ENCODE data around the gene BRINP2. TPM values are rescaled to one million over a fixed set of nuclear protein-coding genes. Genes with fewer than 3 reads are reported as not detected.

BRINP2 gene
- total RNA-seq, 2 experiments from 2014 or later: not detected

DNA sequence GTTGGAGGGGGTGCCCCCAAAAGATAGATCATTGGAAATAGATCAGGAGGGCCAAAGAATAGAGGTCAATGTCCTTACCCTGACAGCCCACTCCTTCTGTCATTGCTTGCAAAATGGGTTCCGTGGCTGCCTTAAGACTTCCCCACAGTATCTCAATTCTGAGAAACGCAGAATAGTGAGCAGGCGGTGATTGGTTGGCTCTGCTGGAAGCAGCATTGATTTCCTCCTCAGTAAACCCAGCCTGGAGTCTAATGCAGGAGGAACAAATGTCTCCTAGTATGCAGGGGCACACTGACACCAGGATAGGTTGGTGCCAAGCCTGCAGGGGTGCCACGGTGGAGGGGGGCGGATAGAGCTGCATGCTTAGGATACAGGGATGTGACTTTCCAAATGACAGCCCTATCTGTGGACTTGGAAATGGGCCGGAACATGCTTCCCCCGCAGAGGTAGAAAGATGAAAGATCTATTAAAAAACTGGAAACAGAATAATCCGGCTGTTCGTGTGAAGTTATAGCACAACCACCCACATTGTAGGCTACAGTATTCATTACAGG is 76.9 kb downstream of the BRINP2 start:
- H3K4me3 Mint-ChIP-seq: no peak overlapping the region
- no peaks in the 10 kb centered on the region for H3K27me3 Mint-ChIP-seq
- no peak overlapping the region for H3K27ac Mint-ChIP-seq
- no peaks in the 10 kb centered on the region for H3K9me3 Mint-ChIP-seq
- ChIA-PET CTCF (no interaction called here), POLR2A (no interaction called here)
- no peak for DNase-seq
- no peaks in the 10 kb centered on the region for H3K4me1 Mint-ChIP-seq
- H3K36me3 Mint-ChIP-seq (ENCODE audit: low read depth): no peaks in the 10 kb centered on the region

DNA sequence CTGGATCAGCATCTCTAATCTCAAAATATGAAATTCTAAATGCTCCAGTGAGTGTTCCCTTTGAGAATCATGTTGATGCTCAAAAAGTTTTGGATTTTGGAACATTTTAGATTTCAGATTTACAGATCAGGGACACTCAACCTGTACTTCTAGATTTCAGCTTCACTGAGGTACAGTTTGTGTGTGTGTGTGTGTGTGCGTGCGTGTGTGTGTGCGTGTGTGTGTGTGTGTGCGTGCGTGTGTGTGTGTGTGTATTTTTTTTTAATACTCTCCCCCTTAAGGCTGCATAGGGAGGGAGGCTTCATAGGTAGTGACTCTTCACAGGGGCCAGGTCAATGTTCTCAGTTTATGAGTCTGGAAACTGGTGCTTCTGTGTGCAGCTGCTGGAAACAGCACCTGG is 77.5 kb downstream of the BRINP2 start:
- no peak overlapping the region for H3K27ac Mint-ChIP-seq
- no peaks in the 10 kb centered on the region for H3K36me3 Mint-ChIP-seq (ENCODE audit: low read depth)
- no peak for DNase-seq
- H3K9me3 Mint-ChIP-seq: no peaks in the 10 kb centered on the region
- ChIA-PET CTCF (no interaction called here), POLR2A (no interaction called here)
- H3K4me3 Mint-ChIP-seq: no peak overlapping the region
- H3K4me1 Mint-ChIP-seq: no peaks in the 10 kb centered on the region
- no peaks in the 10 kb centered on the region for H3K27me3 Mint-ChIP-seq

DNA sequence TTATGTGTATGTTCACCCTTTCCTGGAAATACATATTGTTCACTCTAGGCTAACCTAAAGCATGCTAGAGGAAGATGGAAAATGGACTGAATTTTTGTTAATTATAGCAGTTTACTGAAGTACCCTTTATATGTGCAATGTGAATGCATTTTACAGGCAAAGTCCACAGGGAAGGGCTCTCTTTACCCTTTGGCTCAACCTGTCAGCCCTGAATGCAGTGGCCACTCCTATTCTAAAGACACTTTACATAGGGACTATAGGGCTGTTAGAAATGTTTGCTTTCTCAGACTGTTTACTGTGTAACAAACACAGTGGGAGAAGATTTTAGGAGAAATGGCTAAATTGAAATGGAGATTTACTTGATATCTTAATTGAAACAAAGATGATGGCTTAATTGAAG is 78.5 kb downstream of the BRINP2 start:
- H3K9me3 Mint-ChIP-seq: no peaks in the 10 kb centered on the region
- no peak overlapping the region for H3K4me3 Mint-ChIP-seq
- no peaks in the 10 kb centered on the region for H3K4me1 Mint-ChIP-seq
- DNase-seq: no peak
- ChIA-PET POLR2A (no interaction called here), CTCF (no interaction called here)
- no peak overlapping the region for H3K27ac Mint-ChIP-seq
- H3K27me3 Mint-ChIP-seq: no peaks in the 10 kb centered on the region
- no peaks in the 10 kb centered on the region for H3K36me3 Mint-ChIP-seq (ENCODE audit: low read depth)

DNA sequence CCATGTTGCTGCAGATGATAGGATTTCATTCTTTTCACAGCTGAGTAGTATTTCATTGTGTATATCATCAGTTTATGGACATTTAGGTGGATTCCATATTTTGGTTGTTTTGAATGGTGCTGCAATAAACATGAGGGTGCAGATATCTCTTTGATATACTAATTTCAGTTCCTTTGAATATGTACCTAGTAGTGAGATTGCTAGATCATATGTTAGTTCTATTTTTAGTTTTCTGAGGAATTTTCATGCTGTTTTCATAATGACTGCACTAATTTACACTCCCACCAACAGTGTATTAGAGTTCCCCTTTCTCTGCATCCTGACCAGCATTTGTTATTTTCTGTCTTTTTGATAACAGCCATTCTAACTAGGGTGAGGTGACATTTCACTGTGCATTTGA is 82.1 kb downstream of the BRINP2 start:
- ChIA-PET POLR2A (no interaction called here), CTCF (no interaction called here)
- H3K9me3 Mint-ChIP-seq: no peaks in the 10 kb centered on the region

DNA sequence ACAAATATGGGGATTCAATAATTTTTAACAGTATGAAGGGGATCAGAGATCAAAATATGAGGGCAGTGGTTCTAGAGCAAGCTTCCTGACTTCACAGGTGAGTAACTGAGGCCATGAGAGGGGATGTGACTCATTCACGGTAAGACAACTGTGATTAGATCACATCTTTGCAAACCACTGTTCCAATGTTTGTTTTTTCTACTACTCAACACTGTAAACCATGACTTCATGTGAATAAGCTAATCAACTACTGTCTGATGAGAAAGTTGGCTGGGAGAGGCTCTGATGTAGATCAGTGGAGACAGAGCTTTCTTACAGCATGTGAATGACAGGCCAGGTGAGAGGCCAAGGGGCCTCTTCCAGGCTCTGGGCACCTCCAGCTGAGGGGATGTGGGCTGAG is 84.7 kb downstream of the BRINP2 start:
- no peak overlapping the region for H3K27ac Mint-ChIP-seq
- POLR2A ChIA-PET: no interaction called here
- H3K36me3 Mint-ChIP-seq (ENCODE audit: low read depth): no peaks in the 10 kb centered on the region
- no peaks in the 10 kb centered on the region for H3K4me1 Mint-ChIP-seq
- H3K9me3 Mint-ChIP-seq: no peaks in the 10 kb centered on the region
- DNase-seq: no peak
- no peak overlapping the region for H3K4me3 Mint-ChIP-seq
- CTCF ChIA-PET: no interaction called here
- H3K27me3 Mint-ChIP-seq: no peaks in the 10 kb centered on the region

More for the DNA sequence above, 82.1 kb downstream of the BRINP2 start:
- Mint-ChIP-seq H3K4me1 (no peaks in the 10 kb centered on the region), H3K4me3 (no peak overlapping the region), H3K36me3 (ENCODE audit: low read depth) (no peaks in the 10 kb centered on the region), H3K27me3 (no peaks in the 10 kb centered on the region), H3K27ac (no peak overlapping the region)
- no peak for DNase-seq

DNA sequence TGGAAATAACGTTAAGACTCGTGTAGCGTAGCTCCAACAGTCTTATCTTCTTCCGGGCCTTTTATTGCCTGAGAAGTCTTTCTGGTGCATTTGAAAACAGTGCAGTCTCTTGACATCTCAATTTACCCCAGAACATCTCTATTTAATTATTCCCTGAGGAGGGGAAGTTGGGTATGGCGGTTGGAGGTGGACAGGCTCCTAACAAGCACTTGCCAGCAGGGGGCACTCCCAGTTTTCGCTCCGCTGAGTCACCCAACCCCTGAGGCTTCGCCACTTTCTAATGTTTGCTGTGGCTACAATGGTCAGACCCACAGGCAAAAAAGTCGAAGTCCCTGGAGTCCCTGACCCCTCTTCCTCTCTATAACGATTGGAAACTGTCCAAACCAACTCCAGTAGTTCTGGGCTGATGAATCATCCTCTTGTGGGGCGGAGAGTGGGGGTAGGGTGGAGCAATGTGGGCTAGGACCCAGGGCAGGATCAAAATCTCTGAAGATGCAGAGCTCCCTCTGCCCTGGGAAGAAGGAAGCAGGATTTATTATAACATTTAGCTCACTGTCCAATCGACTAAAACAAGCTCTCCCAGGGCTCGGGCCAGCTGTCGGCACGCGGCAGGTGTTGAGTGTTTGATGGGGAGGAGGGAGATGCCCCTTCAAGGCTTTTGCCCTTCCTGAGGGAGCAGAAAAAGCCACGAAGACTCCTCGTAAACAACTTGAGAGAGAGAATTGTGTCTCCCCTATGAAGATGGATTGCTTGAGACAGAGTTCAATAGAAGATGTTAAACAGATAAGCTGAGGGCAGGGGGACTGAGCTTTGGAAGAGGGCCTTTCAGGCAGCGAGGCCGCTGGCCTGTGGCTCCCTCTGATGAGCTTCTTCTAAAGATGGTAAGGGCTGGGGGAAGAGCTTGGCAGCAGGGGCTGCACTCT is 85.7 kb downstream of the BRINP2 start:
- H3K27ac Mint-ChIP-seq: no peak overlapping the region
- no peaks in the 10 kb centered on the region for H3K36me3 Mint-ChIP-seq (ENCODE audit: low read depth)
- no peaks in the 10 kb centered on the region for H3K27me3 Mint-ChIP-seq
- H3K9me3 Mint-ChIP-seq: no peaks in the 10 kb centered on the region
- ChIA-PET POLR2A (no interaction called here), CTCF (no interaction called here)
- no peak overlapping the region for H3K4me3 Mint-ChIP-seq
- H3K4me1 Mint-ChIP-seq: no peaks in the 10 kb centered on the region
- no peak for DNase-seq

DNA sequence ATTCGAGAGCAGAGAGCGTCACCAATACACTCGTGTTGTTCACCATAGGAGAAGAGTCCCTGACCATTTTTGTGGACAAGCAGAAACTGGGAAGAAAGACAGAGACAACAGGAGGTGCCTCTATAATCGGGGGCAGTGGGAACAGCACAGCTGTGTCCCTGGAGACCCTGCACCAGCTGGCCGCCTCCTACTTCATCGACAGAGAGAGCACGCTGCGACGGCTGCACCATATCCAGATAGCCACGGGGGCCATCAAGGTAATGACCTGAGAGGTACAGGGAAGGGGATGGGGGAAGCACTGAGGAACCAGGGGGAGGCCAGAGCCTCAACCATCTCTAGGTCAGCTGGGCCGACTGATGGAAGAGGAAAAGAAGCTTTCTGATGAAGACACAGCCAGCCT is 86.4 kb downstream of the BRINP2 start:
- no peaks in the 10 kb centered on the region for H3K9me3 Mint-ChIP-seq
- no peaks in the 10 kb centered on the region for H3K36me3 Mint-ChIP-seq (ENCODE audit: low read depth)
- CTCF ChIA-PET: no interaction called here
- DNase-seq: no peak
- POLR2A ChIA-PET: no interaction called here
- no peaks in the 10 kb centered on the region for H3K27me3 Mint-ChIP-seq
- no peaks in the 10 kb centered on the region for H3K4me1 Mint-ChIP-seq
- H3K27ac Mint-ChIP-seq: no peak overlapping the region
- no peak overlapping the region for H3K4me3 Mint-ChIP-seq

DNA sequence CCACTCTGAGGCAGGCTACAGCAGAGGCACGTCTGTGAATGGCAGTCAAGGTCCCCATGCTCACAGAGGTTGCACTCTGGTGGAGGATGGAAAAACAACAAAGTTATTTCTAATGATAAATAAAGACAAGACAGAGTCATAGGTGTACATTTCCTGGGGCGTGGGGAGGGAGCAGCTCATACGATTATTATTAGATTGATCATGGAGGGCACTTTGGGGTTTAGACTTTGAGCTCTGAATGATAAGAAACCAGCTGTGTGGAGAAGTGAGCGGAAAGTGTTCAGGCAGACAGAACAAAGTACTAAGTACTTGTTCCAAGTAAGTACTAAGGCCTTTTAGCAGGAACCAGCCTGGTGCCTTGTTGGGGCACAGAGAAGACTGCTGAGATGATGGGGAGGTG is 86.8 kb downstream of the BRINP2 start:
- Mint-ChIP-seq H3K9me3 (no peaks in the 10 kb centered on the region), H3K27me3 (no peaks in the 10 kb centered on the region), H3K36me3 (ENCODE audit: low read depth) (no peaks in the 10 kb centered on the region), H3K27ac (no peak overlapping the region), H3K4me3 (no peak overlapping the region), H3K4me1 (no peaks in the 10 kb centered on the region)
- CTCF ChIA-PET: no interaction called here
- POLR2A ChIA-PET: no interaction called here
- no peak for DNase-seq

DNA sequence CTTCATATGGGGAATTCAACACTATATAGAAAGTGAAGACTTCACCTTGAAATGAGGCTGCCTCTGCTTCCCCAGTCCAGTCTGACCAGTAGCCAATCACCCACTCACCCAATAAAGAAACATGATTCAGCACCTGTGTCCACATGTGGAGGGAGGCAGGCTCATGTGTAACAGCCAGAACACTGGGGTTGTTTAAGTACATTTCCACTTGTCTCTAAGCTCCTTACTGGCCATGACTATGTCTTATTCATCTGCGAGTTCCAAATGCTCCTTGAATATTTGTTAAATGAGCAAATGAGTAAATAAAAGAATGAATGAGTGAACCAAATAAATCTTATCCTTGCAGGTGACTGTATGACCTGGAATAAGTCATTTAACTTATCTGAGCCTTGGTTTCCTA is 100.1 kb downstream of the BRINP2 start:
- no peaks in the 10 kb centered on the region for H3K4me1 Mint-ChIP-seq
- H3K36me3 Mint-ChIP-seq (ENCODE audit: low read depth): no peaks in the 10 kb centered on the region
- CTCF ChIA-PET: no interaction called here
- no peaks in the 10 kb centered on the region for H3K27me3 Mint-ChIP-seq
- no peak for DNase-seq
- no peaks in the 10 kb centered on the region for H3K9me3 Mint-ChIP-seq
- POLR2A ChIA-PET: no interaction called here
- H3K4me3 Mint-ChIP-seq: no peak overlapping the region
- no peak overlapping the region for H3K27ac Mint-ChIP-seq

DNA sequence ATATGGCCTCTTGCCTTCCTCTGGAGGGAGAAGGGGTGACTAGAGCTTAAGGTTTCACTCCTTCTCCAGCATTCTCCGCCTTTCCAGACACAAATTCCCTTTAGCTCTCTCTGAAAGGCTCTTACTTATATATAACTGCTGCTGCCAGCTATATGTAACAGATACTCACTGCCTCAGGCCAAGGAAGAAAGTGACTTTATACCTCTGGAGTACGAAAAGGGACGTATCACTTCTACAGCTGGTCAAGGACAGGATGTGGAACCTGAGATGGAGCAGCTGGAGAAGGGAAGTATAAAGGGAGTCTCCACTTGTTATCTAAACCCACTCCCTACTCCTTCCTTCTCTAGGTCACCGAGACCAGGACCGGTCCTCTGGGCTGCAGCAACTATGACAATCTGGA is 102.4 kb downstream of the BRINP2 start:
- ChIA-PET CTCF (no interaction called here), POLR2A (no interaction called here)
- Mint-ChIP-seq H3K36me3 (ENCODE audit: low read depth) (no peaks in the 10 kb centered on the region), H3K4me1 (no peaks in the 10 kb centered on the region), H3K9me3 (no peaks in the 10 kb centered on the region), H3K4me3 (no peak overlapping the region), H3K27me3 (no peaks in the 10 kb centered on the region), H3K27ac (no peak overlapping the region)
- DNase-seq: no peak

DNA sequence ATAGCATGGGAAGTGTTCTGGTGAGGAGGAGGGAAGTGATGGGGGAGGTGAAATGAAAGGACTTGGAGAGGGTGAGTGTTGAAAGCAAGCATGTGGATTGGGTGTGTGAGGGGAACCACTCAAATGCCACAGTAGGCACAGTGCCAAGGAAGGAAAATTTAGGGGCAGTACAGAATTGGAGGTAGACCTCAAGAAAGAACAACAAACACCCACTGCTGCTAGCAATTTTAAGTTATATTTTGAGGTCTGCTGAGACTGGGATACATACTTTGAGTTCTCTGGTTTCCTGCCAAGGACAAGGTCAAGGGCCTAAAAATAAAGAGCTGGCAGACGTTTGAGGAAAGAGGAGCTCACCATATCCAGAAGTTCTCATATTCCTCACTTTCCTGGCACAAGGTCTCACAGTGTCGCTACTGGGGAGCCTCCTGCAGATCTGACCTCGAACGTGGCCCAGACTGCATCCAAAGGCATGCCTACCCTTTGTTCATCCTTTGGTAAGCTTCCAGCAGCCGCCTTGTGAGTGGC is 104.0 kb downstream of the BRINP2 start:
- Mint-ChIP-seq H3K36me3 (ENCODE audit: low read depth) (no peaks in the 10 kb centered on the region), H3K9me3 (no peaks in the 10 kb centered on the region), H3K27ac (no peak overlapping the region), H3K27me3 (no peaks in the 10 kb centered on the region), H3K4me1 (no peaks in the 10 kb centered on the region), H3K4me3 (no peak overlapping the region)
- no peak for DNase-seq
- CTCF ChIA-PET: no interaction called here
- POLR2A ChIA-PET: no interaction called here

DNA sequence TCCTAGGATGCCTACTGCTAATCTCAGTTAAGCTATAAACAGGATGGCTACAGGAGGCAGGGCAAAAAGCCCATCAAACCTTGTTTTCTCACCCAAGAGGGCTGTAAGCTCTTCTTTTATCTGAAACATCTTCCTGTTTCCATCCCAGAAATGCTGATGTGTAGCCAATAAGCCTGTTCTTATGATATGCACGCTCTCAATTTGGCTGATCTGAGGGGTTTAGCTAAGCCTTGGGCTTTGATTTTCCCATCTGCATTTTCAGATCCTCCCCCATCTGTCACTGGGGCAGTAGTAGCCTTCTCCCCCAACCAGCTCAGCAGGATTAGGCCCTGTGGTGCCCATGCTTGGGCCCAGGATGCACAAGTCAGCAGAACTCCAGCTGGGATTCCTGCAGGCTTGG is 105.0 kb downstream of the BRINP2 start:
- Mint-ChIP-seq H3K4me1 (no peaks in the 10 kb centered on the region), H3K27me3 (no peaks in the 10 kb centered on the region), H3K4me3 (no peak overlapping the region), H3K27ac (no peak overlapping the region), H3K9me3 (no peaks in the 10 kb centered on the region), H3K36me3 (ENCODE audit: low read depth) (no peaks in the 10 kb centered on the region)
- CTCF ChIA-PET: no interaction called here
- POLR2A ChIA-PET: no interaction called here
- no peak for DNase-seq

DNA sequence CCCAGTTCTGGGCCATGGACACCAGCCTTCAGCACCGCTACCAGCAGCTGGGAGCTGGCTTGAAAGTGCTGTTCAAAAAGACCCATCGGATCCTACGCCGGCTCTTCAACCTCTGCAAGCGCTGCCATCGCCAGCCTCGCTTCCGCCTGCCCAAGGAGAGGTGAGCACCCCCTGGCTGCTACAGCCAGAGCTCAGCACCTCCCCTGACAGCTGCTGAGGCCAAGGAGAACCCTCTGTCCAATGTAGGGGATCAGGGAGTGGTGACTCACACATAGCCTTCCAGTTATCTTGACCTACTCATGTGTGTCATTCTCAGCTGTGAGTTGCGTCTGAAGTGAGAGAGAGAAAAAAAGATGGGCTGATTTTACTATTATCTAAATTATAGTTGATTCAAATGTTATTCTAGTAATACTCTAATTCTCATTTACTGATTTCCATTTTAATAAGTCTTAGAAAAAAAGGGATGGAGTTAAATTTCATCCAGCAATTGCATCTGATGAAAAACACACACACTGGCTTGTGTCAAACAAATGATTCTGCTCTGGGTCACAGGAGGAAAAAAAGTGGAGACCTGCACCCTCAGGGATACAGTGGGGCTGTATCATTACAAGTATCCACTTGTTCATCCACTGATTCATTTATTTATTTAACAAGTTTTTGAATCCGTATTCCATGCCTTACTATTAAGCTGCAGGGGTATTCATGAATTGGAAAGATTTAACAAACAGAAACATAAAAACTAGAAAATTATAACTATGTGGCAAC is 108.0 kb downstream of the BRINP2 start:
- ChIA-PET CTCF (no interaction called here), POLR2A (no interaction called here)
- no peak for DNase-seq
- no peak overlapping the region for H3K27ac Mint-ChIP-seq
- H3K4me3 Mint-ChIP-seq: no peak overlapping the region
- no peaks in the 10 kb centered on the region for H3K27me3 Mint-ChIP-seq
- no peaks in the 10 kb centered on the region for H3K36me3 Mint-ChIP-seq (ENCODE audit: low read depth)
- no peaks in the 10 kb centered on the region for H3K9me3 Mint-ChIP-seq
- H3K4me1 Mint-ChIP-seq: no peaks in the 10 kb centered on the region

Measured in activated CD4-positive, alpha-beta T cell treated with anti-CD3 and anti-CD28 coated beads, Interleukin-2, amount 10 ng/mL, durations not matched to agents 7 days and 5 days (primary cell).